Esophagus squamous epithelium (tissue), 4 donors: Measurements from ENCODE around the gene MICOS13.

ENCODE experiments used
- POLR2A ChIP-seq, 4 donors: fragments of 450-650 bp; IDR thresholded peaks; one replicate each; pipeline ENCODE4 v1.6.1; 2017; ENCODE audit warnings: antibody characterized with exemption in 4 of 4, mild to moderate bottlenecking in 4 of 4, moderate library complexity in 3 of 4
- TF ChIP-seq, protein P1 (sequence below), 6 experiments: fragments of 450-650 bp in 4 of 6; fragments of 200-600 bp in 2 of 6; sonication (generic) in 2 of 6; IDR thresholded peaks; one replicate each; pipeline ENCODE4 v1.5.1; 2016 to 2019; ENCODE audit warnings: antibody characterized with exemption in 6 of 6, mild to moderate bottlenecking in 4 of 6, moderate library complexity in 4 of 6

DNA sequence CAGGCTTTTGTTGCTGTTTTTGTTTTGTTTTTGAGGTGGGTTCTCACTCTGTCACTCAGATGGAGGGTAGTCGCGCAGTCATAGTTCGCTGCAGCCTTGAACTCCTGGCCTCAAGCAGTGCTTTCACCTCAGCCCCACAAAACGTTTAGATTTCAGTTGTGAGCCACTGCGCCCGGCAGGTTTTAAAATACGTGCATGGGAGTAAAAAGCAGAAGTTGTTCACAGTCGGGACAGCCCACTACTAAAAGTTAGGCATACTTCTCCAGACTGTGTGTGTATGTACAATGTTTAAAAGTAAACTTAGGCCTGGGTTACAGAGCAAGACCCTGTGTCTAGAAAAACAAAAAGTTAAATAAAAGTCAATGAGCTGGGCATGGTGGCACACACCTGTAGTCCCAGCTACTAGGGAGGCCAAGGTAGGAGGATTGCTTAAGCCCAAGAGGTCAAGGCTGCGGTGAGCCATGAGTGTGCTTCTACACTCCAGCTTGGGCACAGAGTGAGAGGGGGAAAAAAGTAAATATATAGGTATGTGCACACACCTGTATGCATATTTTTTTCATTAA is 51.3 kb downstream of the MICOS13 start:
- TF ChIP-seq, protein P1, sequence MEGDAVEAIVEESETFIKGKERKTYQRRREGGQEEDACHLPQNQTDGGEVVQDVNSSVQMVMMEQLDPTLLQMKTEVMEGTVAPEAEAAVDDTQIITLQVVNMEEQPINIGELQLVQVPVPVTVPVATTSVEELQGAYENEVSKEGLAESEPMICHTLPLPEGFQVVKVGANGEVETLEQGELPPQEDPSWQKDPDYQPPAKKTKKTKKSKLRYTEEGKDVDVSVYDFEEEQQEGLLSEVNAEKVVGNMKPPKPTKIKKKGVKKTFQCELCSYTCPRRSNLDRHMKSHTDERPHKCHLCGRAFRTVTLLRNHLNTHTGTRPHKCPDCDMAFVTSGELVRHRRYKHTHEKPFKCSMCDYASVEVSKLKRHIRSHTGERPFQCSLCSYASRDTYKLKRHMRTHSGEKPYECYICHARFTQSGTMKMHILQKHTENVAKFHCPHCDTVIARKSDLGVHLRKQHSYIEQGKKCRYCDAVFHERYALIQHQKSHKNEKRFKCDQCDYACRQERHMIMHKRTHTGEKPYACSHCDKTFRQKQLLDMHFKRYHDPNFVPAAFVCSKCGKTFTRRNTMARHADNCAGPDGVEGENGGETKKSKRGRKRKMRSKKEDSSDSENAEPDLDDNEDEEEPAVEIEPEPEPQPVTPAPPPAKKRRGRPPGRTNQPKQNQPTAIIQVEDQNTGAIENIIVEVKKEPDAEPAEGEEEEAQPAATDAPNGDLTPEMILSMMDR (IDR thresholded peaks at IDR 0.05), result no peak
- TF ChIP-seq POLR2A (IDR thresholded peaks at IDR 0.05), result no peak
